Heart left ventricle (tissue), 13 donors: ENCODE results near the gene IMMP2L.

Experiments used
- POLR2A ChIP-seq, 2 donors: fragments of 450-650 bp; IDR thresholded peaks; one replicate each; pipeline ENCODE4 v1.6.1; 2017; ENCODE audit warnings: antibody characterized with exemption in 2 of 2, mild to moderate bottlenecking in 2 of 2, moderate library complexity in 2 of 2
- TF ChIP-seq, protein P1 (sequence below), 12 donors: fragments of 200-600 bp; sonication (generic) in 4 of 12; IDR thresholded peaks; one replicate each; pipeline versions ENCODE4 v1.5.0 to v1.8.0; 2018 to 2022; ENCODE audit warnings: antibody characterized with exemption in 12 of 12, mild to moderate bottlenecking in 5 of 12
- donor health status: ischemic (EF 13 %, LVEDD 7.1; RV severe dilation, severe dysfunction).
- donor health status: DM: no; HTN: yes; CAD: no.
- donor health status: DM: no; HTN: no; CAD: no.
- donor health status: ischemic (EF 25% LVEDD 6.9; RV normal size, moderate dysfunction).
- donor health status: ischemic (EF 25% LVEDD 5.7; RV mildly dilated, moderate dysfunction).
- donor health status: ischemic (EF 35%, LVEDD 5.7; RV mildly dilated, moderate dysfunction).
- donor health status: nonischemic (EF 11% LVEDD 7.7; RV severe dilation, severe dysfunction).
- donor health status: DM: yes; HTN: yes; CAD: no.
- donor health status: PGD.
- donor health status: ischemic (EF 29% LVEDD 5.4; RV normal size, mild dysfunction).
- donor health status: nonischemic (EF 23%, LVEDD 6.1; RV moderate dilation, normal function).

GRCh38 chr7:111184987-111185386 lies 377.3 kb downstream of the IMMP2L start:
- TF ChIP-seq, protein P1, sequence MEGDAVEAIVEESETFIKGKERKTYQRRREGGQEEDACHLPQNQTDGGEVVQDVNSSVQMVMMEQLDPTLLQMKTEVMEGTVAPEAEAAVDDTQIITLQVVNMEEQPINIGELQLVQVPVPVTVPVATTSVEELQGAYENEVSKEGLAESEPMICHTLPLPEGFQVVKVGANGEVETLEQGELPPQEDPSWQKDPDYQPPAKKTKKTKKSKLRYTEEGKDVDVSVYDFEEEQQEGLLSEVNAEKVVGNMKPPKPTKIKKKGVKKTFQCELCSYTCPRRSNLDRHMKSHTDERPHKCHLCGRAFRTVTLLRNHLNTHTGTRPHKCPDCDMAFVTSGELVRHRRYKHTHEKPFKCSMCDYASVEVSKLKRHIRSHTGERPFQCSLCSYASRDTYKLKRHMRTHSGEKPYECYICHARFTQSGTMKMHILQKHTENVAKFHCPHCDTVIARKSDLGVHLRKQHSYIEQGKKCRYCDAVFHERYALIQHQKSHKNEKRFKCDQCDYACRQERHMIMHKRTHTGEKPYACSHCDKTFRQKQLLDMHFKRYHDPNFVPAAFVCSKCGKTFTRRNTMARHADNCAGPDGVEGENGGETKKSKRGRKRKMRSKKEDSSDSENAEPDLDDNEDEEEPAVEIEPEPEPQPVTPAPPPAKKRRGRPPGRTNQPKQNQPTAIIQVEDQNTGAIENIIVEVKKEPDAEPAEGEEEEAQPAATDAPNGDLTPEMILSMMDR (IDR thresholded peaks at IDR 0.05): no peak
- TF ChIP-seq POLR2A (IDR thresholded peaks at IDR 0.05): no peak
